SK-N-SH (cell line): Measurements from ENCODE around the gene SLC22A2.

Experiments
- FOXJ3 ChIP-seq: sonication (generic); formaldehyde crosslinking; IDR thresholded peaks from 2 replicates; pipeline ENCODE4 v1.5.1; 2020; ENCODE audit warnings: mild to moderate bottlenecking, missing genetic modification reagents
- FOXM1 ChIP-seq: IDR thresholded peaks from 2 replicates; pipeline ENCODE4 v1.4.0; 2012; ENCODE audit warnings: low read depth, mild to moderate bottlenecking
- RAD21 ChIP-seq: IDR thresholded peaks from 2 replicates; pipeline ENCODE4 v1.6.1; 2012; ENCODE audit warnings: mild to moderate bottlenecking, low read length
- TF ChIP-seq, protein P1 (sequence below): fragments of 200-600 bp; sonication (generic); IDR thresholded peaks from 2 replicates; pipeline ENCODE4 v1.6.1; 2017; ENCODE audit warnings: antibody characterized with exemption, mild to moderate bottlenecking, moderate library complexity

DNA sequence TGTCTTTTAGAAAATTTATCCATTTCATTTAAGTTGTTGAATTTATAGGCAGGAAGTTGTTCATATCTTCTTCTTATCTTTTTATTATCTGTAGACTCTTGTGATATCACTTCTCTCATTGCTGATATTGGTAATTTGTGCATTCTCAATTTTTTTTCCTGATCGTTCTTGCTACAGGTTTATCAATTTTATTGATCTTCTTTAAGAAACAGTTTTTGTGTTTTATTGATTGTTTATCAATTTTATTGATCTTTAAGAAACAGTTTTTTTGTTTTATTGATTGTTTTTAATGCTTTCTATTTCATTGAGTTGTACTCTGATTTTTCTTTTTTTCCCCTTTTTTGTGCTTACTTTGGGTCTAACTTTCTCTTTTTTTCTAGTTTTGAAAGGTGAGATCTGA, 23.8 kb upstream of the SLC22A2 start:
- TF ChIP-seq, protein P1, sequence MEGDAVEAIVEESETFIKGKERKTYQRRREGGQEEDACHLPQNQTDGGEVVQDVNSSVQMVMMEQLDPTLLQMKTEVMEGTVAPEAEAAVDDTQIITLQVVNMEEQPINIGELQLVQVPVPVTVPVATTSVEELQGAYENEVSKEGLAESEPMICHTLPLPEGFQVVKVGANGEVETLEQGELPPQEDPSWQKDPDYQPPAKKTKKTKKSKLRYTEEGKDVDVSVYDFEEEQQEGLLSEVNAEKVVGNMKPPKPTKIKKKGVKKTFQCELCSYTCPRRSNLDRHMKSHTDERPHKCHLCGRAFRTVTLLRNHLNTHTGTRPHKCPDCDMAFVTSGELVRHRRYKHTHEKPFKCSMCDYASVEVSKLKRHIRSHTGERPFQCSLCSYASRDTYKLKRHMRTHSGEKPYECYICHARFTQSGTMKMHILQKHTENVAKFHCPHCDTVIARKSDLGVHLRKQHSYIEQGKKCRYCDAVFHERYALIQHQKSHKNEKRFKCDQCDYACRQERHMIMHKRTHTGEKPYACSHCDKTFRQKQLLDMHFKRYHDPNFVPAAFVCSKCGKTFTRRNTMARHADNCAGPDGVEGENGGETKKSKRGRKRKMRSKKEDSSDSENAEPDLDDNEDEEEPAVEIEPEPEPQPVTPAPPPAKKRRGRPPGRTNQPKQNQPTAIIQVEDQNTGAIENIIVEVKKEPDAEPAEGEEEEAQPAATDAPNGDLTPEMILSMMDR, result no peak
- TF ChIP-seq FOXJ3, result no peak
- TF ChIP-seq RAD21, result no peak
- TF ChIP-seq FOXM1, result no peak
